SH-SY5Y (cell line): Measurements from ENCODE around the gene GCK.

Source experiments
- GATA2 ChIP-seq: IDR thresholded peaks from 2 replicates; pipeline ENCODE4 v1.6.1; 2011; ENCODE audit warnings: mild to moderate bottlenecking, low read depth, low read length
- GATA3 ChIP-seq: IDR thresholded peaks from 2 replicates; pipeline ENCODE4 v1.6.1; 2011; ENCODE audit warnings: low read depth, mild to moderate bottlenecking, low read length, moderate library complexity

DNA sequence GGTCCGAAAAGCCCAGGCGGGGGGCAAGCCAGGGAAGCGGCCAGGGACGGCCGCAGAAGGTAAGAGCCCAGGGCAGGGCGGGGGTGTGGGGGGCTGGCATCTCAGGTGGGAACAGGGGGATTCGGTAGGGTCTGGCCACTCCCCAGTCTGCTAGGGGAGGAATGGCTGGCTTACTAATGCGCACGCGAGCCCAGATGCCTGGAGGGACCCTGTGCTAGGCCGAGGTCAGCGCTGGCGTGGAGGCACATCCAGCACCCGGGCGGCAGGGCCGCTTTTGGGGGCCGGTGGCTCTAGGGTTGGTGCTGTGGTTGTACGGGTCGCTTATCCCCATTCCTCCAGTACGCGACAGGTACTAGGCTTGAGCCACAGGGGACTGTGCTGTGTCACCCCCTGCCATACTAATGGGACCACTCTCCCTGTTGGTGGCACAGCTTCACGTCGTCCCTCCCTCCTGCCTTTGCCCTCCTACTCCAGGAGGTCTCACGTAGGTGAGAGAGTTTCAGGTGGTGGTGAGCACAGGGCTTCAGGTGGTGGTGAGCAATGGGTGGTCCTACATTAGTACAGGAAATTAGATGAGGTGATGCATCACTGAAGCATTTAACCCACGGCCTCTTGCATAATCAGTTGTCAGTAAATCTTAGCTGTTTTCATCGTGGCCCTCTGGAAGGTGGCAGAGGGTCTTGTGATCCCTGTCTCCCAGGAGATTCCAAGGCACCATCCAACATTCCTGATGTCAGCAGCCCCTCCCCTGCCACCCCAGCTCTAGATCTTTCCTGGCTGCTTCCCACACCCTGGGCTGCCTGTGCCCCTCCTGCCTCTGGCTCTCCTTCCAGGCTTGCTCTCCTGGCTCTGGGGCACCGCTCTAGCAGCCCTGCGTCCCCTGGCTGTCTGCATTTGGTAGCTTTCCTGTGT, 84.1 kb downstream of the GCK start:
- TF ChIP-seq GATA2 (no peak; the same call in 1 of the 2 replicates), GATA3 (no peak)
